ENCODE data around the gene PEMT. TPM values are rescaled to one million over a fixed set of nuclear protein-coding genes. Genes with fewer than 3 reads are reported as not detected.

PEMT gene
- total and polyA plus RNA-seq, 2 of the 8 experiments (the other 6 are each of a cell fraction or from before 2014, with no cell fraction given) = 42.0 to 118 TPM

- TF ChIP-seq CHD7 (IDR thresholded peaks at IDR 0.05; ENCODE audit: insufficient replicate concordance, low read length) = no peak
- TF ChIP-seq TBP (IDR thresholded peaks at IDR 0.05; ENCODE audit: low read depth, low read length) = no peak; the same call in 1 of the 2 replicates
- TF ChIP-seq GTF2F1 (IDR thresholded peaks at IDR 0.05; ENCODE audit: borderline replicate concordance, low read depth, low read length) = no peak
- TF ChIP-seq YY1 (IDR thresholded peaks at IDR 0.05; ENCODE audit: low read depth, low read length) = no peak
- no peak for TF ChIP-seq MAFK (IDR thresholded peaks at IDR 0.05; ENCODE audit: low read depth, low read length)
- no peak for TF ChIP-seq JUND (IDR thresholded peaks at IDR 0.05; ENCODE audit: low read length)
- TF ChIP-seq BACH1 (IDR thresholded peaks at IDR 0.05; ENCODE audit: low read length) = no peak; the same call in 1 of the 2 replicates
- no peak for TF ChIP-seq SUZ12 (IDR thresholded peaks at IDR 0.05; ENCODE audit: low read length)
- TF ChIP-seq CHD1 (IDR thresholded peaks at IDR 0.05; ENCODE audit: low read depth, low read length) = no peak
Observed at GRCh38 chr17:17591355-17592298, at the start of gene PEMT (continued).

All from H1 (cell line).